GOT3 (cell line): ENCODE results near the gene PTMA.
"Not testable (repeated sequence)": the region's sequence is repeated elsewhere in the genome, so short reads cannot be mapped to it uniquely, and the experiment has no call there.

Source experiments
- DNase-seq: peaks from one replicate; lab custom pipeline; 2025; ENCODE audit warnings: mixed read lengths; lab: John Stamatoyannopoulos, UW

PTMA gene

DNA sequence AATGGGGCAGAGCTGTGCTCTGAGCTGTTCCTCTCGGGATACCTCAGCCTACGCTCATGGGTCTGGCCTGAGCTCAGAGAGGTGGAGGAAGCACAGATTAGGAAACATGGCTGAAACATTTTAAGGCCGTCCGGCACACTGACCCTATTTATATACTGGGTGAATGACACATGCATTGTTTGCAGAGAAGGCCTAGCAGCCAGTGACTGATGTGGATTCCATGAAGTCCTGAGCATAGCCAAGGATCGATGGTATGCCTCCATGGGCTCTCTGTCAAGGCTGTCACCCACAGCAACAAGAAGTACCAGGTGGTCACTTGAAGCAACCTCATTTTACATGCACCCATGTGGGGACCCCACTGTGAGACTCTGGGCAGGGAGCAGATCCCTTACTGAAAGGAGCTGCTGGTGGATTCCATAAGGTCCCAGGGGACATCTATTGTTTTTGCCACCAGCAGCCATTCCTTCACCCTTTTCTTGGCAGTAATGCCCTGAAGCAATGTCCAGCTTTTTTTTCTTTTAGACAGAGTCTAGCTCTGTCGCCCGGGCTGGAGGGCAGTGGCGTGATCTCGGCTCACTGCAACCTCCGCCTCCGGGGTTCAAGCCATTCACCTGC, 8.4 kb downstream of the PTMA start:
- DNase-seq, result no peak

DNA sequence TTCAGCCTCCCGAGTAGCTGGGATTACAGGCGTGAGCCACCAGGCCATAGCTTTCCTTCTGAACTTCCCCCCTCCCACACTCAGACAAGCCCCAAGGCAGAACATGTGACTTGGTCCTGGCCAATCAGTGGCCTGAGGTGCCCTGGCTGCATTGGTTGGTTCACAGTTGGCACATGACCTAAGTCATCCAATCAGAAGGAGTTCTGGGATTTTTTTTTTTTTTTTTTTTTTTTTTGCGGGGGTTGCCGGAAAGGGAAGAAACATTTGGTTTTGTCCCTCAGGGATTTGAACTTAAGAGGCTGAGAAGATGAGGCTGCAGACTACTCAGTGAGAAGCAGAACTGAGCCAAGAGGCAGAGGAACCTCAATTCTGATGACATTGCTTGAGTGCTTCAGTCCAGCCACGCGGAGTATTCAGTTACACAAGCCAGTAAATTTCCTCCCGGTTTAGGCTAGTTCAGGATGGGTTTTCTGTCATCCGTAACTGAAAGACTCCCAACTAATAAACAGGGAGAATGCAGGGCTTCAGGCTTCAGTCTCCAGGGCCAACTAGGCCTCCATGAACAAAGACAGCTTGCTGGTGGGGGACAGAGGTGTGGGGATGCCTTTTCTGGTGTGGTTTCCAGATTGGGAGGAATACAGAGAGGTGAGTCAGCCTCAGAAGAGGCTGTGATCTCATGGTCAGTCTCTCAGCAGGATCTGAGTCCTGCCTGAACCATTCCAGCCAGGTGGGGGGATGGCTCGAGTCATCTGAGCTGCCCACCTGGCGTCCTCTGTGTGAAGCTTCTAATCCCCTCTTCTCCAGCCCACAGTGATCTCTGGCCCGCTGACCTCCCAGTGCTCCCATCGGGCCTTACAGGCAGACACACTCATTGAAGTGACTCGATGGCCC, 9.2 kb downstream of the PTMA start:
- DNase-seq, result no peak

DNA sequence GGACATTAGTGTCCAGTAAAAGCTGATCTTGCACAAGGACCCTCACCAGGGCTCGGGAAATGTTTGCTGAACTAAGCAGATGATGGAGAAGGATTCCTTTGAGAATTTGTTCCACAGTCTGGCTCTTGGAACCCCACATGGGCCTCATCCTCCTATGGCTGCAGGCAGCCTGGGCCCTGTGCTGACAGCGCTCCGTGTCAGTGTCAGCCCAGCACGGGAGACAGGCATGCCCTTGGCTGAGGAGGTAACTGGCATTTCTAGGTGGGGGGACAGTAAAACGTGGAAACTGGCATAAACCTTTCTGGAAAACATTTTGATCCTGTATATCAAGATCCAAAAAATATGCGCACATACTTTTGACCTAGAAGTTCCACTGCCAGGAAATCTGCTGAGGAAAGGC, 10.5 kb downstream of the PTMA start:
- no peak for DNase-seq

DNA sequence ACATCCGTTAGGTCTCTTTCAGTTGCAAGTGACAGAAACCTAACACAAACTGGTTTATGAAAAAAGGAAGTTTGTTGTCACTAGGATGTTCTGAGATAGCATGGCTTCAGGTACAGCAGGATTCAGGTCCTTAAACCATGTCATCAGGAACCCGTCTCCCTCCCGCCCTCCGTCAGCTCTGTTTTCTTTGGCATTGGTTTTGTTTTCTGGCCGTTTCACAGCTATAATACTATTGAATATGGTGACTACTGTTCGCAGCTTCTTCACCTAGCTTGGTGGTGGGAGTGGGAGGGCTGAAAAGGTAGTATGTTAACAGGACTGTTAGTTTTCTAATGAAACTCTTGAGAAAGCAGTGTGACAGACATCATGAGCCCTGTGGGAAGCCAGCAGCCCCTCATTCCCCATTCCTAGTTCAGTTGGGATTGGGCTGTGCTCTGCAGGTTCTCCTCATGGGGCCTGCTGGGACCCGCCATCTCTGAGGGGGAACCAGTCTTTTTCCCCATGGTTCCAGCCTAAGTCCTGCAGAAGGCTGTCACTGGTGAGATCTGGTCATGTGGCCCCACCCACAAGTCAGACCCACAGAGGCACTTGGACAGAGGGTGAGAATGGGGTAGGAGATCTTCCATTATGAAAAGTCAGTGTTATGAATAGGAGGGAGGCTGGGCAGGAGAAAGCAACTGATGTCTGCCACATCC, 12.1 kb downstream of the PTMA start:
- no peak for DNase-seq

DNA sequence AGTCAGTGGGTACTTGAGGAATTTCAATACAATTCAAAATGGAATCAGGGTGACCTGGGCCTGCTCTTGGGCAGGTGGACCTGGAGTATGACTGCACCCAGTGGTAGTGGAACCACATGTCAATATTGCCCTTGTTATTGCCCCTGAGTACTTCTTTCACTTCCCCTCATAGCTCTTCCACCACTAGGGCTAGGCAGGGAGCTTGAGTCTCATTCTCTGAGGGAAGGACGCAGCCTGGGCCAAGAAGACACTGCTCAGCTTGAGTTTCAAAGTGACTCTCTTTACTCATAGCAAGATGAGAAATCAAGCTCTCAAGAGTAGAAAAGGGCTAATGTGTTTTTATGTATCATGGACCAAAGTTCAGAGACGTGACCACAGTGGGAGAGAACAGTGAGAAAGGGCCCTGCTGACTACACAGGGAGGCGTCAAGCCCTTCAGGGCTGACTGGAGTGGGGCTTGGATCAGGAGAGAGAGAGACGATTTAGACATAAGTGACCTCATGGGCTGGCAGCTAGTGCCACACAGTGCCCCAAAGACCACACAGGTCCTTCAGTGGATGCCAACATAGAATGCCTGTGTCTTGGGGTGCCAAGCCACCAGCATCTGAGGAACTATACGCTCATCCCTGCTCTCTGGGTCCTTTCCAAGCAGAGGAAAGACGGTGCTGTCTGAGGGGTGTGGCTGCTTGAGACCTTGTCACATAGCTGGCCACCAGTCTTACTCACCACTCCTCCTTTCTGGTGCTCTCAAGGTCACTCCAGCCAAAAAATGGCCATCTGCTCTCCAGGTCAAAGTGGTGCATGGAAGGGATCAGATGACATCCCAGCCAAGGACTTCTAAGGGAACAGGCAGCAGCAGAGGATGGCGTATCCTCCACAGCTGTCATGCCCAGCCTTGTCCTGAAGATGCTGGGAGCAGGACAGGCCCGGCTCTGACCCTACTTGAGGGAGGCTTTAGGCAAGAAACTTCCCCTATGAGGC, 13.0 kb downstream of the PTMA start:
- DNase-seq, result no peak

DNA sequence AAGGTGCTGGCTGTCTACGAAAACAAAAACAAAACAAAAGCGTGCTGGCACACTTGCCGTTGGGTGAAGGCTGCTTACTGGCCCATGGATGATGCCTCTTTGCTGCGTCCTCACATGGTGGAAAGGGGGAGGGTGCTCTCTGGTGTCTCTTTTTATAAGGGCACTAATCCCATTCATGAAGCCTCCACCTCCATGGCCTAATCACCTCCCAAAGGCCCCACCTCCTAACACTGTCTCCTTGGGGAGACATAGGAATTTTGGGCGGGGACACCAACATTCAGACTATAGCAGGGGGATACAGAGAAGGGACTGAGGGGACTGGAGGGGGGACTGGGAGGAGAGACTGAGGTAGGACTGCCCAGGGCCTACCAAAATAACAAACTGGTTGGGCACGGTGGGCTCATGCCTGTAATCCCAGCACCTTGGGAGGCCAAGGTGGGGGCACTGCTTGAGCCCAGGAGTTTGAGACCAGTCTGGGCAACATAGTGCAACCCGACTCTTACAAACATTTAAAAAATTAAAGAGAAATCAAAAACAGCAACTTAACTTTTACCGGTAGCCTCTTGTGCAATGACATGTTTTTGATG, 14.5 kb downstream of the PTMA start:
- DNase-seq, result no peak

DNA sequence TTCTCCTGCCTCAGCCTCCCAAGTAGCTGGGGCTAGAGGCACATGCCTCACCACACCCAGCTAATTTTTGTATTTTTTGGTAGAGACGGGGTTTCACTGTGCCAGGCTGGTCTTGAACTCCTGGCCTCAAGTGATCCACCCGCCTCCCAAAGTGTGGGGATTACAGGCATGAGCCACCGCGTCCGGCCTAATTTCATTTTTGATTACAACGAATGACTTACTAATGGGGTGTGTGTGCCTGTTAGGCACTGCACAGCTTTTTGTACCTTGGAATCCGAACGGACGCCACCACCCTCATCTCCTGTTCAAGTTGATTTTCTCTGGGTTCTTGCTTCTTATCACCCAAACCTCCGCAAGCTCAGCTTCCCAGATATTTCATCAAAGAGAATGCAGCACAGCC, 17.2 kb downstream of the PTMA start:
- DNase-seq, result no peak

DNA sequence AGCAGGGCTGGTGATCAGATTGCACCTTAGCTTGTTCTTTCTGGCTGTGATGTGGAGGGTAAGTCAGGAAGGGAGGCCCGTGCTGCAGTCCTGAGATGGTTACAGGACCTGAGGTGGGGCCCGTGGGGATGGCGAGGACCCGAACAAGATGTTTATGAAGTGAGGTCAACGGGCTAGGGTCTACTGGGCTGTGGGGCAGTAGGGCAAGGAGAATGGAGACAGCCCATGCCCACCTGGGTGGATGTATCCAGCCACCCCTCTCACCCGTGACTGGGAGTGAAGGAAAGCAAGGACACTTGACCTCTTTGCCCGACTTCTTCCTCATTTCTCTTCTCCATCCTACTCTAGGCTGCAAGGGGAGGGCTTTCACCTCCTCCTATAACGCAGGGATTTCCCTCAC, 18.0 kb downstream of the PTMA start:
- DNase-seq, result no peak

DNA sequence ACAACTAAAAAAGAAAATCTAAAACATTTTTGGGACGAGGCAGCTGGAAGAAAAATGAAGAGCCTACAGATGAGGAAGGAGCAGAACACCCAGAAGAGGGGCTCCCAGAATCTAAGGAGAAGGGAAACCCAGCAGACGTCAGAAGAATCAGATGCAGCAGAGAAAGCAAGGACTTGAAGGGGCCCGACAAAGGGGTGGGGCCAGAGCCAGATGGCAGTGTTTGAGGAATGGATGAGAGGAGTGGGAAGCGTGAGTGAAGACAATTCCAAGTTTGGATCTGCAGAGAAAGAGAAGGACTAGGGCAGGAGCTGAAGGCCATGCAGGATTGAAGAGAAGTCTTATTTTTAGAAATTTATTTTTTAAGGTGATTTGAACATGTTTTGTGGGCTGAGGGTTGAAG, 19.3 kb downstream of the PTMA start:
- no peak for DNase-seq

DNA sequence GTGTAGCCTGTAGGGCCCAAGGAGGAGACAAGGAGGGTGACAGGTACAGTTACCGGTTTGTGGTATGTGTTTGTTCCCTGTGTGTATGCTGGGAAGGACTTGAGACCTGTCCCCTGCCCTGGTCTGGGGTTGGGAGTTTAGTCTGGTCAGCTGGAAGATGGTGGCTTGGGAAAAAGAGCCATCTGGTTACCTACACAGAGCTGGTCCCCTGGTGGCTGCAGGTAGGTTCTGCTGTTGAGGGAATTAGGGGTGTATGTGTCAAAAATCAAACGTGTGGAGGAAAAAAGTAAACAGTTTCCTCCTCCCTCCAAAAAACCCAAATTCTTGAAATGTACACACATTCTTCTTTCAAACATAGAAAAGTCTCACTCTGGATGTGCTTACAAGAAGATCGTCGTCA, 24.3 kb downstream of the PTMA start:
- DNase-seq, result no peak

DNA sequence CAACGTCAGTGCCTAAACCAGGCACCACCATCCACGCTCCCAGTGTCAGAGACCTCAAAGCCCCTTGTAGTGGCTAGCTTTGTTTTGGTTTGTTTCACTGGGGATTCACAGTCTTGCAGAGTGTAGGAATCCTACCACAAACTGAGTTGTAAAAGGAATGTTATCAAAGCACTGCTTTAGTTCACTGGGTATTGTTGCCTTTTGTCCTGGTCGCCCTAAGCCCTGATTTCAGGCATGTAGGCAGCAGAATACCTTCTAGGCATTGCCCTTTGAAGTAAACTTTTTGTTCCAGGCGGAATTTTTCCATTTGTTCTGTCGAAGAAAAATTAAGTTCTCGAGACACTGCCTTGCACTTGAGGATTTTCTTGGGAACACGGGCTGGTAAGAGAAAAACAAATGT, 29.4 kb downstream of the PTMA start:
- no peak for DNase-seq

DNA sequence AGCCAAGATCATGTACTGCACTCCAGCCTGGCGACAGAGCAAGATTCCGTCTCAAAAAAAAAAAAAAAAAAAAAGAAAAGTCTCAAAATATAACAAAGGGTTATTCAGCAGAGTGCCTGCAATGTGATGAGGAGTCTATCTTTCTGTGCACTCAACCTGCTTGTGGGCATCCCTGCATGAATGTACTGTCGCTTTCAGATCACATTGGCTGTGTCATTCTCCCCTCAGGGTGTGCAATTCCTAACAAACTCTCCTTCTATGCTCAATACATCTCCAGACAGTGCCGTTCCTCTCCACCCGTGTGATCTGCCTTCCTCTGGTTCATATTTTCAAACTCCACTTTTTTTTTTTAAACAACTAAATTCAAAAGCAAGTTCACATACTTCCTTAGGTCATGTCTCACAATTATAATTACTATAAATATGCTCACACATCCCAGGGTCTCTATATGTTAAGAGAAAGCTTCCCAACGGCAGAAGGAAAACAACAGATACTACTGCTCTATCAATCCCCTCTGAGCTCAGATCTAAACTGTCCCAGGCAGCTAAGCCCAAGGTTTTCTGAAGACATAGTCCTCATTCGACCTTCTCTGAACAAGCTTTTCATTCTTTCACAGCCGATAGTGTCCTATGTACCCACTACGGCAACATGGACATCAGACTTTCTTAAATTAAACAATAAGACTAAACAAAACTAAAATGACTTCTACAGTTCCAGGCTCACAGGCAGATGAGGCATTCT, 35.2 kb downstream of the PTMA start:
- no peak for DNase-seq

DNA sequence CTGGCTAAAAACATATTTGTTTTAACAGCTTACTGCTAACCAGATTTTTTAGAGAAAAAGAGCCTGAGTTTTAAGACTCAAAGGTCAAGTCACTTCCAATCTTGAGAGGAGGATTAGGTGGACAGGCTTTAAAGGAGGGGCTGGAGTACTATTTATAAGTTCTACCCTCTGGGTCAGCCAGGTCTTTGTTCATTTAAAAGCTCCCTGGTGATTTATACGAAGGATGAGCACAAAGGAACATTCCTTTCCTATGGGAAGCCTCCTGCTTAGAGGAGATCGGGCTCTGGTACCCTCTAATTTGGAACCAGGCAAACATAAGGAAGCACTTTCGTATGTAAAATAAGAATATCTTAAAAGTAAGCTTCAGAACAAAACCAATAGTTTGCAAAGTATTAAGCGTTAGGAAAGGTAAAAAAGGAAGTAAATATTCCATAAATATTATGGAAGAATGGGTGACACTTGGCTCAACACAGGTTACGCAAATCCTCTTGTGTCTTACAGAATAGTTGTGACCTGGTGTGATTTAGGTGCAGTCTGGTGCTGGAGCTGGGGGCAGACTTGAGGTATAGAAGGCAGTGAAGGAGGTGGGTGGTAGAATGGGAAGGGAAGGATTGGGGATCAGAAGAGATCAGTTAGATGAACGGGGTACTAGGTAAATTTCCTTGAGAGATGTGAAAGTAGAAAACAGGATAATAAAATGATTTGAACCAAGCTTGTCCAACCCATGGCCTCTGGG, 37.1 kb downstream of the PTMA start:
- DNase-seq, result no peak

DNA sequence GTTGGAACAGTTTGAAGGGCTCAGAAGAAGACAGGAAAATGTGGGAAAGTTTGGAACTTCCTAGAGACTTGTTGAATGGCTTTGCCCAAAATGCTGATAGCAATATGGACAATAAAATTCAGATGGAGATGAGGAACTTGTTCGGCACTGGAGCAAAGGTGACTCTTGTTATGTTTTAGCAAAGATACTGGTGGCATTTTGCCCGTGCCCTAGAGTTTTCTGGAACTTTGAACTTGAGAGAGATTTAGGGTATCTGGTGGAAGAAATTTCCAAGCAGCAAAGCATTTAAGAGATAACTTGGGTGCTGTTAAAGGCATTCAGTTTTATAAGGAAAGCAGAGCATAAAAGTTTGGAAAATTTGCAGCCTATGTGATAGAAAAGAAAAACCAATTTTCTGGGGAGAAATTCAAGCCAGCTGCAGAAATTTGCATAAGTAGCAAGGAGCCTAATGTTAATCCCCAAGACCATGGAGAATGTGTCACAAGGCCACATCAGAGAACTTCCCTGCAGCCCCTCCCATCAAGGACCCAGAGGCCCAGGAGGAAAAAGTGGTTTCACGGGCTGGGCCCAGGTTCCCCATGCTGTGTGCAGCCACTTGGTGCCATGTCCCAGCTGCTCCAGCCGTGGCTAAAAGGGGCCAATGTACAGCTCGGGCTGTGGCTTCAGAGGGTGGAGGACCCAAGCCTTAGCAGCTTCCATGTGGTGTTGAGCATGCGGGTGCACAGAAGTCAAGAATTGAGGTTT, 40.0 kb downstream of the PTMA start:
- not testable (repeated sequence) for DNase-seq

DNA sequence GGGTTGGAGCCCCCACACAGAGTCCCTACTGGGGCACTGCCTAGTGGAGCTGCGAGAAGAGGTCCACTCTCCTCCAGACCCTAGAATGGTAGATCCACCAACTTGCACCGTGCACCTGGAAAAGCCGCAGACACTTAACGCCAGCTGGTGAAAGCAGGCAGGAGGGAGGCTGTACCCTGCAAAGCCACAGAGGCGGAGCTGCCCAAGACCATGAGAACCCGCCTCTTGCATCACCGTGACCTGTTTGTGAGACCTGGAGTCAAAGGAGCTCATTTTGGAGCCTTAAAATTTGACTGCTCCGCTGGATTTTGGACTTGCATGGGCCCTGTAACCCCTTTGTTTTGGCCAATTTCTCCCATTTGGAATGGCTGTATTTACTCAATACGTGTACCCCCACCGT, 40.7 kb downstream of the PTMA start:
- not testable (repeated sequence) for DNase-seq

DNA sequence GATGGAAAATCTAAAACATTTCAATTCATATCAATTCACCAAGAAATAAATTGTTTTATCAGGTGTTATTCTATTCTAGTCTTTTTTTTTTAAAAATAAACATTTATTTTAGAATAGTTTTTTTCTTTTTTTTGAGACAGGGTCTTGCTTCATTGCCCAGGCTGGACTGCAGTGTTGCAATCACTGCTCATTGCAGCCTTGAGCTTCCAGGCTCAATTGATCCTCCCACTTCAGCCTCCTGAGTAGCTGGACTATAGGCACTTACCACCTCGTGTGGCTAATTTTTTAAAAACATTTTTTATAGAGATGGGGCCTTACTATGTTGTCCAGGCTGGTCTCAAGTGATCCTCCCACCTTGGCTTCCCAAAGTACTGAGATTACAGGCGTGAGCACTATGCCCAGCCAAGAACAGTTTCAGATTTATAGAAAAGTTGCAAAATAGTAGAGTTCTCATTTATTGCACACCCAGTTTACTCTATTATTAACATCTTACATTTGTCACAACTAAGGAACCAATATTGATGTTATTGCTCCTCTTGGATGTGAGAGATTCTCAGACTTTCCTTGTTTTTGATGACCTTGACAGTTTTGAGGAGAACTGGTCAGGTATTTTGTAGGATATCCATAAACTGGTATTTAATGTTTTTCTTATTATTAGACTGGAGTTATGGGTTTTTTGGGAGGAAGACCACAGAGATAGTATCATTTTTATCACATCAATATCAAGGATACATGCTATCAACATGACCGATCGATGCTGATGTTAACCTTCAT, 42.9 kb downstream of the PTMA start:
- DNase-seq, result no peak

DNA sequence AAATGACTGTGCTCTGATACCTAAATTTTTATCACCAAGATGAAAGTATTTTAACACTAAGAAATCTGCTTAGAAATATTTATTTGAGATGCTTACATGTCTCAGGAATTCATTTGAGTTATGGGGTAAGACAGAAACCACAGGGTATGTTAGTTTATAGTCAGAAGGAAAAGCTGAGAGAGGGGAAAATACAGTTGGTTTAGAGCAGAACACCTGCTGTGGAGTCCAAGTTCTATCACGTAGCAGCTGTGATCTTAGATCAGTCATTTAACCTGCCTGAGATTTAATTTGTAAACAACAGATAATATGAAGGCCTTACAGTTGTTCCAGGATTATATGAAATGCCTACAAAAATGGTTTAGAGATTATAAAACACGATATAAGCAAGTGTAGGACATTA, 43.7 kb downstream of the PTMA start:
- no peak for DNase-seq

DNA sequence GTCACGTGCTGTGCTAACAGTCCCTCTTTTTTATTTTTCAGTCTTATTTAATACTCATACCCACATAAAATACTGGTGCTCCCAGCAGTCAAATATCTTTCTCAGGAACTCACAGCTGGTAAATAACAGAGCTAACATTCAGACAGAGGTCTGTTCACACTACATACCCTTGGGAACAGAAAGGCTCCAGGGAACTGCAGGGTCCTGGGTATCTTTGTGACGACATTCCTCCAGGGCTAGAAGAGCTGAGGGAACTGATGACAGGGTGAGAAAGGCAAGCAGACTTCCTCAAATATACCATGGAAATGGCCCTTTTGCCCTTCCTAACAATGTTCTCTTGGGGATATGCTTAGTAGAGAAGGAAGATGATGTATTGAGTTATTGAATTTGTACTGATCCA, 53.4 kb downstream of the PTMA start:
- DNase-seq, result no peak
